GM12875 (cell line): ENCODE results near the gene TMEM179B.
"Not testable (repeated sequence)": the region's sequence is repeated elsewhere in the genome, so short reads cannot be mapped to it uniquely, and the experiment has no call there.

Experiments
- H3K4me3 ChIP-seq: one replicate; pipeline ENCODE4 v1.5.1; 2011; ENCODE audit warnings: low read depth, low read length, control low read depth
- CTCF ChIP-seq: IDR thresholded peaks from 2 replicates; pipeline ENCODE4 v1.5.1; 2011; ENCODE audit warnings: low read depth, mild to moderate bottlenecking, control low read depth, inconsistent platforms, low read length, moderate library complexity, borderline replicate concordance; ENCODE audit not compliant: insufficient read depth

Gene TMEM179B

GRCh38 chr11:62787005-62787759 lies at the start of gene TMEM179B:
Gene TMEM179B, plus strand, starts transcription at chr11:62787402. Its CDS starts 30 bp downstream, at chr11:62787432.
- peak; percentile 77 for TF ChIP-seq CTCF
- peak within 1 kb of the TSS; percentile 93 for H3K4me3 ChIP-seq

- H3K4me3 ChIP-seq = no peak overlapping the region
- TF ChIP-seq CTCF = no peak
Measured at GRCh38 chr11:62747475-62748160, 39.6 kb upstream of the TMEM179B start.

- H3K4me3 ChIP-seq = not testable (repeated sequence)
Measured at GRCh38 chr11:62749931-62750330, 37.3 kb upstream of the TMEM179B start.

GRCh38 chr11:62752177-62752785 lies 34.9 kb upstream of the TMEM179B start:
- no peak overlapping the region for H3K4me3 ChIP-seq
- TF ChIP-seq CTCF = no peak

GRCh38 chr11:62752994-62753735 lies 34.0 kb upstream of the TMEM179B start:
- no peak for TF ChIP-seq CTCF
- peak overlapping the region; percentile 70 for H3K4me3 ChIP-seq

GRCh38 chr11:62753736-62754603 lies 33.2 kb upstream of the TMEM179B start, which contains the start of gene ZBTB3:
Gene ZBTB3, minus strand, starts transcription at chr11:62754160. Its CDS starts 496 bp downstream, at chr11:62753664.
- peak within 1 kb of the TSS; percentile 70 for H3K4me3 ChIP-seq
- TF ChIP-seq CTCF = no peak

- no peak for TF ChIP-seq CTCF
- no peak overlapping the region for H3K4me3 ChIP-seq
Measured at GRCh38 chr11:62755086-62755615, 32.1 kb upstream of the TMEM179B start.
